ENCODE measurements around the gene ATAD3B.
A peak's percentile ranks its signal among the peaks of the same experiment; 100 is the strongest.
"Not testable (repeated sequence)": the region's sequence is repeated elsewhere in the genome, so short reads cannot be mapped to it uniquely, and the experiment has no call there.

Gene ATAD3B

GRCh38 chr1:1439546-1440261, 31.9 kb upstream of the ATAD3B start:
- ChIA-PET CTCF (interaction anchor here (0.9 to 2.1 kb wide), 4 partner anchors 8 to 39 kb away, joined by 3 to 13 read pairs (median 6); no protein-coding TSS in a partner anchor), POLR2A (interaction anchor here (2.1 kb wide), 1 partner anchor 41 kb away, joined by 9 read pairs; the partner anchor contains the start of gene CCNL2)
- TF ChIP-seq TARDBP (IDR thresholded peaks at IDR 0.05) (no peak), LEF1 (IDR thresholded peaks at IDR 0.05; ENCODE audit: borderline replicate concordance) (no peak), NFRKB (IDR thresholded peaks at IDR 0.05) (no peak), FOXA1 (IDR thresholded peaks at IDR 0.05) (no peak), FOXK2 (IDR thresholded peaks at IDR 0.05) (no peak), ELF4 (IDR thresholded peaks at IDR 0.05) (no peak), ZNF384 (IDR thresholded peaks at IDR 0.05) (no peak), ARNT (IDR thresholded peaks at IDR 0.05) (no peak), BHLHE40 (IDR thresholded peaks at IDR 0.05; ENCODE audit: borderline replicate concordance) (no peak), HDGF (IDR thresholded peaks at IDR 0.05; ENCODE audit: borderline replicate concordance) (no peak), CTBP1 (IDR thresholded peaks at IDR 0.05; ENCODE audit: borderline replicate concordance) (no peak), SUZ12 (IDR thresholded peaks at IDR 0.05) (no peak), FOXM1 (IDR thresholded peaks at IDR 0.05; ENCODE audit: borderline replicate concordance) (no peak), L3MBTL2 (conservative IDR thresholded peaks at IDR 0.05) (no peak), PKNOX1 (IDR thresholded peaks at IDR 0.05) (no peak), SP1 (IDR thresholded peaks at IDR 0.05) (no peak)
- DNase-seq (ENCODE audit: extremely low spot score), result no peak

- ChIA-PET POLR2A (interaction anchor here (1.2 to 2.2 kb wide), 3 partner anchors 10 to 41 kb away, joined by 3 to 9 read pairs (median 6); partner anchors contain the start of genes CCNL2 and MRPL20), CTCF (interaction anchor here (0.6 to 2.1 kb wide), 7 partner anchors 9 to 767 kb away, joined by 3 to 13 read pairs (median 5); no protein-coding TSS in a partner anchor)
- DNase-seq (ENCODE audit: extremely low spot score), result no peak
- TF ChIP-seq BHLHE40 (IDR thresholded peaks at IDR 0.05; ENCODE audit: borderline replicate concordance), result no peak
These were observed 31.1 kb upstream of the ATAD3B start for GRCh38 chr1:1440262-1441001.

- CTCF ChIA-PET, result interaction anchor here (0.6 to 2.1 kb wide), 10 partner anchors 10 to 766 kb away, joined by 3 to 13 read pairs (median 4); no protein-coding TSS in a partner anchor
- peak; percentile 83 for DNase-seq (ENCODE audit: extremely low spot score)
- POLR2A ChIA-PET, result interaction anchor here (0.7 to 2.2 kb wide), 4 partner anchors 9 to 42 kb away, joined by 3 to 9 read pairs (median 4); partner anchors contain the start of genes CCNL2 and MRPL20
- 0 out of 2 replicates have a peak, but pooled peaks have one; percentile 14 for TF ChIP-seq FOXM1 (IDR thresholded peaks at IDR 0.05; ENCODE audit: borderline replicate concordance)
- TF ChIP-seq ARNT (IDR thresholded peaks at IDR 0.05), result no peak
These were observed 30.3 kb upstream of the ATAD3B start for GRCh38 chr1:1441002-1441888.

GRCh38 chr1:1442069-1442770, 29.3 kb upstream of the ATAD3B start:
- TF ChIP-seq ZNF384 (IDR thresholded peaks at IDR 0.05) (no peak), NFRKB (IDR thresholded peaks at IDR 0.05) (no peak), CTBP1 (IDR thresholded peaks at IDR 0.05; ENCODE audit: borderline replicate concordance) (no peak), LEF1 (IDR thresholded peaks at IDR 0.05; ENCODE audit: borderline replicate concordance) (no peak), SP1 (IDR thresholded peaks at IDR 0.05) (no peak), FOXA1 (IDR thresholded peaks at IDR 0.05) (no peak), BHLHE40 (IDR thresholded peaks at IDR 0.05; ENCODE audit: borderline replicate concordance) (no peak), FOXM1 (IDR thresholded peaks at IDR 0.05; ENCODE audit: borderline replicate concordance) (no peak), L3MBTL2 (conservative IDR thresholded peaks at IDR 0.05) (no peak), SUZ12 (IDR thresholded peaks at IDR 0.05) (no peak), FOXK2 (IDR thresholded peaks at IDR 0.05) (no peak), ELF4 (IDR thresholded peaks at IDR 0.05) (no peak), ARNT (IDR thresholded peaks at IDR 0.05) (no peak), HDGF (IDR thresholded peaks at IDR 0.05; ENCODE audit: borderline replicate concordance) (no peak), PKNOX1 (IDR thresholded peaks at IDR 0.05) (no peak), TARDBP (IDR thresholded peaks at IDR 0.05) (no peak)
- ChIA-PET POLR2A (interaction anchor here (1.2 to 2.2 kb wide), 3 partner anchors 8 to 42 kb away, joined by 3 to 7 read pairs (median 6); partner anchors contain the start of gene MRPL20), CTCF (interaction anchor here (1.1 to 2.1 kb wide), 2 partner anchors 11 to 123 kb away, joined by 4 to 13 read pairs; no protein-coding TSS in a partner anchor)
- DNase-seq (ENCODE audit: extremely low spot score), result no peak

GRCh38 chr1:1446631-1447030, 24.9 kb upstream of the ATAD3B start:
- DNase-seq (ENCODE audit: extremely low spot score); POLR2A ChIA-PET; CTCF ChIA-PET: not testable (repeated sequence)
